ENCODE data around the gene EPS15.
A peak's percentile ranks its signal among the peaks of the same experiment; 100 is the strongest.

EPS15 gene

GRCh38 chr1:51535006-51535592, 16.0 kb upstream of the EPS15 start (continued):
- TF ChIP-seq PRDM10 (tag by site-specific recombination; IDR thresholded peaks at IDR 0.05) = peak; percentile 30; the same call in 1 of the 2 replicates
- peak; percentile 66; the same call in 1 of the 2 replicates for TF ChIP-seq CTCF (tag by site-specific recombination; IDR thresholded peaks at IDR 0.05)
- no peak for TF ChIP-seq PBX3 (CRISPR knock-in tag; IDR thresholded peaks at IDR 0.05)
- no peak for TF ChIP-seq ZNF324 (tag by site-specific recombination; IDR thresholded peaks at IDR 0.05)
- TF ChIP-seq HOXA7 (CRISPR knock-in tag; IDR thresholded peaks at IDR 0.05; ENCODE audit: borderline replicate concordance) = no peak
- no peak for TF ChIP-seq ZNF664 (tag by site-specific recombination; IDR thresholded peaks at IDR 0.05)
- no peak for TF ChIP-seq KLF10 (tag by site-specific recombination; IDR thresholded peaks at IDR 0.05)
- no peak for TF ChIP-seq SALL2 (tag by site-specific recombination; IDR thresholded peaks at IDR 0.05; ENCODE audit: borderline replicate concordance)
- no peak for TF ChIP-seq ZNF157 (tag by site-specific recombination; IDR thresholded peaks at IDR 0.05)
- no peak for TF ChIP-seq SP3 (tag by site-specific recombination; IDR thresholded peaks at IDR 0.05)
- 0 out of 2 replicates have a peak, but pooled peaks have one; percentile 35 for TF ChIP-seq ZEB2 (tag by site-specific recombination; IDR thresholded peaks at IDR 0.05)
- no peak for TF ChIP-seq ZNF354C (tag by site-specific recombination; IDR thresholded peaks at IDR 0.05; ENCODE audit: borderline replicate concordance, low read depth)
- no peak for TF ChIP-seq GLIS1 (tag by site-specific recombination; IDR thresholded peaks at IDR 0.05)
- TF ChIP-seq ZNF654 (tag by site-specific recombination; IDR thresholded peaks at IDR 0.05; ENCODE audit: low read depth) = peak; percentile 81
- TF ChIP-seq ZNF394 (tag by site-specific recombination; IDR thresholded peaks at IDR 0.05; ENCODE audit: borderline replicate concordance) = no peak
- TF ChIP-seq ZNF366 (tag by site-specific recombination; conservative IDR thresholded peaks at IDR 0.05) = no peak
- TF ChIP-seq ZNF621 (tag by site-specific recombination; IDR thresholded peaks at IDR 0.05) = no peak
- no peak for TF ChIP-seq ZNF596 (tag by site-specific recombination; IDR thresholded peaks at IDR 0.05)
- no peak for TF ChIP-seq ZBTB26 (tag by site-specific recombination; optimal IDR thresholded peaks at IDR 0.05)
- no peak for TF ChIP-seq ZNF785 (tag by site-specific recombination; IDR thresholded peaks at IDR 0.05)
- no peak for TF ChIP-seq ZNF830 (tag by site-specific recombination; IDR thresholded peaks at IDR 0.05; ENCODE audit: low read depth)
- TF ChIP-seq ZBTB17 (tag by site-specific recombination; IDR thresholded peaks at IDR 0.05) = peak; percentile 25; the same call in 1 of the 2 replicates
- TF ChIP-seq MZF1 (tag by site-specific recombination; IDR thresholded peaks at IDR 0.05; ENCODE audit: borderline replicate concordance) = no peak
- TF ChIP-seq ZNF544 (tag by site-specific recombination; IDR thresholded peaks at IDR 0.05) = no peak
- no peak for TF ChIP-seq ZNF16 (tag by site-specific recombination; IDR thresholded peaks at IDR 0.05; ENCODE audit: low read depth)
- peak; percentile 87 for TF ChIP-seq PRDM6 (tag by site-specific recombination; IDR thresholded peaks at IDR 0.05)
- TF ChIP-seq ATF2 (tag by site-specific recombination; IDR thresholded peaks at IDR 0.05; ENCODE audit: low read depth) = no peak
- TF ChIP-seq ZNF311 (tag by site-specific recombination; IDR thresholded peaks at IDR 0.05; ENCODE audit: borderline replicate concordance) = no peak
- no peak for TF ChIP-seq ZNF548 (tag by site-specific recombination; IDR thresholded peaks at IDR 0.05)
- peak; percentile 39; the same call in 1 of the 2 replicates for TF ChIP-seq ZNF561 (tag by site-specific recombination; IDR thresholded peaks at IDR 0.05; ENCODE audit: borderline replicate concordance)
